ENCODE measurements around the gene TMEM212.
"Not testable (repeated sequence)": the region's sequence is repeated elsewhere in the genome, so short reads cannot be mapped to it uniquely, and the experiment has no call there.

Gene TMEM212

GRCh38 chr3:171849617-171850319, 6.6 kb downstream of the TMEM212 start:
- no peak for FAIRE-seq
- TF ChIP-seq POLR2AphosphoS5 (IDR thresholded peaks at IDR 0.05; ENCODE audit: low read depth, low read length) (no peak), POLR2A (IDR thresholded peaks at IDR 0.05; ENCODE audit: low read depth, low read length) (no peak), TAF1 (IDR thresholded peaks at IDR 0.05; ENCODE audit: borderline replicate concordance, low read depth, low read length) (no peak)
- no peak for DNase-seq (ENCODE audit: insufficient read length)

- FAIRE-seq = no peak
- TF ChIP-seq TAF1 (IDR thresholded peaks at IDR 0.05; ENCODE audit: borderline replicate concordance, low read depth, low read length) (no peak), POLR2AphosphoS5 (IDR thresholded peaks at IDR 0.05; ENCODE audit: low read depth, low read length) (no peak), POLR2A (IDR thresholded peaks at IDR 0.05; ENCODE audit: low read depth, low read length) (no peak)
- DNase-seq (ENCODE audit: insufficient read length) = no peak
Observed at GRCh38 chr3:171850320-171850959, 7.3 kb downstream of the TMEM212 start.

DNA sequence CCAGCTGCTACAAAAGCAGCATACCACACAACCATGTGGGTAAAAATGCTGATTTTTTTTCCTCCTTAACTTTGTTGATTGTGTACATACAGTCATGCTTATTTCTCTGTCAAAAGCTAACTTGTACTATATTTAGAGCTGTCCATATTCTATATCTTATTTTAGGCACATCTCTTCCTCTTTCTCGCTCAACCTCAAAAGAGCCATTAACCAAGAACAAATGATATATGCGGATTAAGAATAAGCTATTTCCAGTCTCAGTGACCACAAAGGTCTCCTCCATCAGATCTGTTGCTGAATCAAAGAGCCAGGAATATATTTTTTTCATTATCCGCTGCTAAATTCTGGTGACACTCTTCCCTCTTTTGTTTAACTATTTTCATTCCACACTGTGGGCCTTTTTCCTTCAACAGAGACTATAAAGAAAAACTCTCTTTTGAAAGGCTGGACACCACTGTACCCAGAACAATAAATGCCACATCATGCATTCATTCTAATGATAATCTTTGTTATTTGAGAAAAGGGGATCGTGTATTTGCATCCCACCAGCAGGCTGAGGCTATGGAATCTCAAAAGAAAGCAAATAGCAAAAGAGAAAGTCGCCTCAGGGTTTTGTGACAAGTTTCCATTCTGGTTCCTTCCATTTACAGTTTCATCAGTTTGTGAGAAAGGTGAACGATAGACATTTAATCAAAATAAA, 8.0 kb downstream of the TMEM212 start:
- no peak for DNase-seq (ENCODE audit: insufficient read length)
- no peak for TF ChIP-seq TAF1 (IDR thresholded peaks at IDR 0.05; ENCODE audit: borderline replicate concordance, low read depth, low read length)
- TF ChIP-seq POLR2AphosphoS5 (IDR thresholded peaks at IDR 0.05; ENCODE audit: low read depth, low read length) = no peak
- no peak for TF ChIP-seq POLR2A (IDR thresholded peaks at IDR 0.05; ENCODE audit: low read depth, low read length)
- FAIRE-seq = no peak

GRCh38 chr3:171851660-171852058, 8.5 kb downstream of the TMEM212 start:
- no peak for FAIRE-seq
- DNase-seq (ENCODE audit: insufficient read length) = no peak
- no peak for TF ChIP-seq TAF1 (IDR thresholded peaks at IDR 0.05; ENCODE audit: borderline replicate concordance, low read depth, low read length)
- TF ChIP-seq POLR2A (IDR thresholded peaks at IDR 0.05; ENCODE audit: low read depth, low read length) = no peak
- TF ChIP-seq POLR2AphosphoS5 (IDR thresholded peaks at IDR 0.05; ENCODE audit: low read depth, low read length) = no peak

DNA sequence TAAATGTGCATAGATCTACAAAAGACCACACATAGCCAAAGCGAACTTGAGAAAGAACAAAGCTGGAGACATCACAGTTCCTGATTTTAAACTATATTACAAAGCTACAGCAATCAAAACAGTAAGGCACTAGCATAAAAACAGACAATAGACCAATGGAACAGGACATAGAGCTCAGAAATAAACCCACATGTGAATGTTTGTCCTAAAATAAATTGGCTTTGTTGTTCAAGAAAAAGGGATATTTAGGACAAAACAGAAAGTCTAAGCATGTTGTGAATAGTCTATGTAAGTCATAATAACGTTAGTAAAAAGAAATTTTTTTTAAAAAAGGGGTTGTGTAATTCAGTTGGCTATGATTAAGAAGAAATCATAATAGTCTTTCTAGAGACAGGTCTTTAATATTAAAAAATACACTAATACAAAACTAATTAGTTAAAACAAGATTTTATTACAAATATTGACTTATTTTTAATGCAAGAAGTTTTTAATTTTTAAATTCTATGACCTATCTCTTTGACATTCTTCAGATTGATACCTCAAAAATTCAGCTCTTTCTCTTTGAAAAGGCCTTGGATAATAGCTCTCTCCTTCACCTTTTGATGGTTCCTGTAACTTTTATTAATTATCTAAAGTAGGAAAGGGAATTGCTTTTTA, 11.6 kb downstream of the TMEM212 start:
- TF ChIP-seq TAF1 (IDR thresholded peaks at IDR 0.05; ENCODE audit: borderline replicate concordance, low read depth, low read length) (no peak), POLR2AphosphoS5 (IDR thresholded peaks at IDR 0.05; ENCODE audit: low read depth, low read length) (no peak), POLR2A (IDR thresholded peaks at IDR 0.05; ENCODE audit: low read depth, low read length) (no peak)
- FAIRE-seq (no peak), DNase-seq (ENCODE audit: insufficient read length) (no peak)

- FAIRE-seq = not testable (repeated sequence)
Observed at GRCh38 chr3:171858770-171859169, 15.6 kb downstream of the TMEM212 start.

GRCh38 chr3:171860830-171861535, 17.8 kb downstream of the TMEM212 start:
- DNase-seq (ENCODE audit: insufficient read length) = no peak
- TF ChIP-seq POLR2A (IDR thresholded peaks at IDR 0.05; ENCODE audit: low read depth, low read length) = no peak
- TF ChIP-seq POLR2AphosphoS5 (IDR thresholded peaks at IDR 0.05; ENCODE audit: low read depth, low read length) = no peak
- no peak for TF ChIP-seq TAF1 (IDR thresholded peaks at IDR 0.05; ENCODE audit: borderline replicate concordance, low read depth, low read length)
- FAIRE-seq = no peak

More at GRCh38 chr3:171858770-171859169, 15.6 kb downstream of the TMEM212 start:
- not testable (repeated sequence) for DNase-seq (ENCODE audit: insufficient read length)

DNA sequence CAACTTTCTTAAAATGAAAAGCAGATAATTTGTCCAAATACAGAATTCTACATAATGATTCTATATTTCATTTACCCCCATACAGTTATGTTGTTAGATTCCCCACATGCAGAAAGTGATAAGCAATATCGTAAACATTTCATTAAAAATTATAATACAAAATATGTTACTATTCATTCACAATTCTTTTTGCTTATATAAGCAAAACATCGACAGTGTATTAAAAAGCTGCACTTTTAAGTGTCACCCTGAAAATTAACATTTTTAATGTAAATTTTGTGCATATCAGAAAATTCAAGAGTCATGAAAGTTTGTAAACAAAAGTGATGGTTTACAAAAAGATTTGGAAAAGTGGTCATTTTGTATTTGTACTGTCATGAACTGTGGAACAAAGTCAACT, 19.2 kb downstream of the TMEM212 start:
- DNase-seq (ENCODE audit: insufficient read length) (no peak), FAIRE-seq (no peak)
- TF ChIP-seq POLR2A (IDR thresholded peaks at IDR 0.05; ENCODE audit: low read depth, low read length) (no peak), TAF1 (IDR thresholded peaks at IDR 0.05; ENCODE audit: borderline replicate concordance, low read depth, low read length) (no peak), POLR2AphosphoS5 (IDR thresholded peaks at IDR 0.05; ENCODE audit: low read depth, low read length) (no peak)

GRCh38 chr3:171862993-171863521, 19.9 kb downstream of the TMEM212 start:
- no peak for DNase-seq (ENCODE audit: insufficient read length)

DNA sequence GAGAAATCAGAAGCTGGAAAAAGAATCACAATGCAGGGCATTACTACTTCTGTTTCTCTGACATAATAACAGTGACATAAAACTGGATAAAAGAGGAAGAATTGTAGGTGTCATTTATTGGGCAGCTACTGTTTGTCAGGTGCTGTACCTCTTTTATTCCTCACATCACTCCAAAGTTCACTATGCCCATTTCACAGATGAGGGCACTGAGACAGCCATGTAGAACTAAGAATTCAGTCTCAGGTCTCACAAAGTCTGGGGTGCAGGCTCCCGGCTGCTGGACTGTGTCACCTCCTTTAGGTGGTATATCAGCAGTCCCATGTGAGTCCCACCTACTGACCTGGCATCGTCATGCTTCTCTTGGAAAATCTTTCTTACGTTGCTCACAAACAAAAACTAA, 20.8 kb downstream of the TMEM212 start:
- DNase-seq (ENCODE audit: insufficient read length) (no peak), FAIRE-seq (no peak)
- no peak for TF ChIP-seq POLR2AphosphoS5 (IDR thresholded peaks at IDR 0.05; ENCODE audit: low read depth, low read length)
- no peak for TF ChIP-seq TAF1 (IDR thresholded peaks at IDR 0.05; ENCODE audit: borderline replicate concordance, low read depth, low read length)
- TF ChIP-seq POLR2A (IDR thresholded peaks at IDR 0.05; ENCODE audit: low read depth, low read length) = no peak

More at GRCh38 chr3:171862993-171863521, 19.9 kb downstream of the TMEM212 start:
- FAIRE-seq = no peak
- TF ChIP-seq POLR2AphosphoS5 (IDR thresholded peaks at IDR 0.05; ENCODE audit: low read depth, low read length) (no peak), TAF1 (IDR thresholded peaks at IDR 0.05; ENCODE audit: borderline replicate concordance, low read depth, low read length) (no peak), POLR2A (IDR thresholded peaks at IDR 0.05; ENCODE audit: low read depth, low read length) (no peak)

Measured in GM12892 (cell line).